Measurements from ENCODE around the gene DENND2D. TPM values are rescaled to one million over a fixed set of nuclear protein-coding genes. Genes with fewer than 3 reads are reported as not detected.

Gene DENND2D
- total and polyA plus RNA-seq, 10 of the 15 experiments (the other 5 are each of a cell fraction or from before 2014, with no cell fraction given) = 149 to 375 (median 172) TPM

- 0 out of 2 replicates have a peak, but pooled peaks have one; percentile 7 for TF ChIP-seq ZBTB11 (CRISPR knock-in tag; IDR thresholded peaks at IDR 0.05)
- peak; percentile 96 for TF ChIP-seq IKZF1 (conservative IDR thresholded peaks at IDR 0.05)
- TF ChIP-seq ZBED1 (IDR thresholded peaks at IDR 0.05; ENCODE audit: borderline replicate concordance) = peak; percentile 10; the same call in 1 of the 2 replicates
- peak in 1 of 2 experiments; percentile 26; a peak in 1 of 4 replicates for TF ChIP-seq EP300 (IDR thresholded peaks at IDR 0.05; ENCODE audit: borderline replicate concordance in 1 of 2, control insufficient read depth in 1 of 2, low read depth in 2 of 2, low read length in 2 of 2)
- no peak for TF ChIP-seq JUNB (IDR thresholded peaks at IDR 0.05)
- TF ChIP-seq POU2F2 (IDR thresholded peaks at IDR 0.05; ENCODE audit: borderline replicate concordance, low read depth, low read length) = peak; percentile 5; the same call in 1 of the 3 replicates
- TF ChIP-seq NBN (IDR thresholded peaks at IDR 0.05) = 0 out of 2 replicates have a peak, but pooled peaks have one; percentile 35
- TF ChIP-seq NR2F1 (conservative IDR thresholded peaks at IDR 0.05) = 0 out of 2 replicates have a peak, but pooled peaks have one; percentile 29
- TF ChIP-seq SIN3A (IDR thresholded peaks at IDR 0.05; ENCODE audit: low read depth, low read length) = 0 out of 2 replicates have a peak, but pooled peaks have one; percentile 45
- TF ChIP-seq FOS (IDR thresholded peaks at IDR 0.05; ENCODE audit: borderline replicate concordance, extremely low read depth, insufficient read length) = no peak
- peak; percentile 90 for TF ChIP-seq SPI1 (IDR thresholded peaks at IDR 0.05; ENCODE audit: borderline replicate concordance, insufficient read depth, low read depth, low read length)
- TF ChIP-seq DPF2 (IDR thresholded peaks at IDR 0.05) = peak; percentile 69; the same call in 1 of the 2 replicates
- no peak for TF ChIP-seq ZNF24 (IDR thresholded peaks at IDR 0.05)
- peak; percentile 95 for TF ChIP-seq EED (IDR thresholded peaks at IDR 0.05; ENCODE audit: low read depth)
- peak; percentile 57 for TF ChIP-seq RUNX3 (IDR thresholded peaks at IDR 0.05; ENCODE audit: low read length)
Observed at GRCh38 chr1:111192658-111193519, 7.6 kb downstream of the DENND2D start (continued).
